Esophagus (tissue), 2 donors: Measurements from ENCODE around the gene PEX11B. TPM values are rescaled to one million over a fixed set of nuclear protein-coding genes. Genes with fewer than 3 reads are reported as not detected.

Source experiments
- H3K27ac ChIP-seq, 2 donors: one replicate each; pipeline ENCODE4 v1.5.1; 2013; ENCODE audit warnings: low read depth in 2 of 2, mild to moderate bottlenecking in 2 of 2, inconsistent platforms in 1 of 2, low read length in 1 of 2, moderate library complexity in 1 of 2
- H3K27me3 ChIP-seq, 2 donors: one replicate each; pipeline ENCODE4 v1.6.1; 2013; ENCODE audit warnings: low read length in 2 of 2, control low read depth in 1 of 2, mild to moderate bottlenecking in 1 of 2; ENCODE audit not compliant: insufficient read depth in 2 of 2, control insufficient read depth in 1 of 2
- H3K36me3 ChIP-seq, 2 donors: one replicate each; pipeline ENCODE4 v1.6.1; 2013; ENCODE audit warnings: low read length in 1 of 2; ENCODE audit not compliant: control insufficient read depth in 2 of 2, insufficient read depth in 2 of 2
- H3K4me1 ChIP-seq, 2 donors: one replicate each; pipeline ENCODE4 v1.6.1; 2013; ENCODE audit warnings: low read length in 1 of 2; ENCODE audit not compliant: control insufficient read depth in 2 of 2, insufficient read depth in 2 of 2
- H3K4me3 ChIP-seq, 2 donors: one replicate each; pipeline ENCODE4 v1.5.1; 2013; ENCODE audit warnings: low read length in 2 of 2, mild to moderate bottlenecking in 2 of 2, low read depth in 1 of 2, moderate library complexity in 1 of 2
- H3K9me3 ChIP-seq, 2 donors: one replicate each; pipeline ENCODE4 v1.6.1; 2013; ENCODE audit warnings: mild to moderate bottlenecking in 2 of 2, low read depth in 1 of 2, low read length in 1 of 2, moderate library complexity in 1 of 2; ENCODE audit not compliant: control insufficient read depth in 2 of 2, insufficient read depth in 1 of 2
- WGBS, 2 donors: extraction: QIAGEN DNeasy Blood & Tissue Kit; methylation state at CpG; one replicate each; pipeline ENCODE4 v1.1.7; 2013; 5-methylcytosine and 5-hydroxymethylcytosine counted together
- polyA plus RNA-seq, 2 donors: library from polyadenylated mRNA; stranded (reverse); fragments of 200-250 nt; gene quantifications; one replicate each; pipeline ENCODE4 v1.2.3, GENCODE V29; 2013
- donor health status: healthy with polysubstance abuse.
- donor health status: Bipolar disorder and iron deficiency.

Gene PEX11B, protein sequence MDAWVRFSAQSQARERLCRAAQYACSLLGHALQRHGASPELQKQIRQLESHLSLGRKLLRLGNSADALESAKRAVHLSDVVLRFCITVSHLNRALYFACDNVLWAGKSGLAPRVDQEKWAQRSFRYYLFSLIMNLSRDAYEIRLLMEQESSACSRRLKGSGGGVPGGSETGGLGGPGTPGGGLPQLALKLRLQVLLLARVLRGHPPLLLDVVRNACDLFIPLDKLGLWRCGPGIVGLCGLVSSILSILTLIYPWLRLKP
- 10 to 100 TPM; 19.3 to 26.4 TPM for polyA plus RNA-seq

GRCh38 chr1:145918144-145918991 lies at the start of gene PEX11B:
Gene PEX11B (minus strand): TSS chr1:145918717. CDS start chr1:145918688, 29 bp downstream.
- WGBS, 2 donors = 0% methylated on average over 47 to 51 of the region's 51 CpGs
- no peaks in the 10 kb centered on the region for H3K36me3 ChIP-seq

DNA sequence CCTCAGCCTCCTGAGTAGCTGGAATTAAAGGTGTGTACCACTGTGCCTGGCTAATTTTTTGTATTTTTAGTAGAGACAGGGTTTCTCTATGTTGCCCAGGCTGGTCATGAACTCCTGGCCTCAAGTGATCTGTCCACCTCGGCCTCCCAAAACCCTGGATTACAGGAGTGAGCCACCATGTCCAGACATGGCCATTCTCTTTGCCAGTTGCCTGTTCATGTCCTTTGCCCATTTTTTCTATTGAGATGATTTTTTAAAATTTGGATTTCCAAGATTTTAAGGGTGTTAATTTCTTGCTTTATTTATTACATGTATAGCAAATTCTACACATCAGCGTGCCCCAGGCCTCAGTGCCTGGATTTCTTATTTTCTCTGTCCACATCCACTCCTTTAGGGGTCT lies 48.8 kb upstream of the PEX11B start:
- no peaks in the 10 kb centered on the region for H3K27me3 ChIP-seq
- WGBS, 2 donors = 95 to 100% methylated on average over 2 of the region's 2 CpGs

More at GRCh38 chr1:145918144-145918991, at the start of gene PEX11B:
- H3K27ac ChIP-seq = peak within 1 kb of the TSS; percentile 87 to 91
- H3K9me3 ChIP-seq = no peaks in the 10 kb centered on the region
- H3K4me1 ChIP-seq = peaks cover 0 to 16% of the 10 kb centered on the region in 2 donors
- peak within 1 kb of the TSS; percentile 93 to 95 for H3K4me3 ChIP-seq
- no peaks in the 10 kb centered on the region for H3K27me3 ChIP-seq

DNA sequence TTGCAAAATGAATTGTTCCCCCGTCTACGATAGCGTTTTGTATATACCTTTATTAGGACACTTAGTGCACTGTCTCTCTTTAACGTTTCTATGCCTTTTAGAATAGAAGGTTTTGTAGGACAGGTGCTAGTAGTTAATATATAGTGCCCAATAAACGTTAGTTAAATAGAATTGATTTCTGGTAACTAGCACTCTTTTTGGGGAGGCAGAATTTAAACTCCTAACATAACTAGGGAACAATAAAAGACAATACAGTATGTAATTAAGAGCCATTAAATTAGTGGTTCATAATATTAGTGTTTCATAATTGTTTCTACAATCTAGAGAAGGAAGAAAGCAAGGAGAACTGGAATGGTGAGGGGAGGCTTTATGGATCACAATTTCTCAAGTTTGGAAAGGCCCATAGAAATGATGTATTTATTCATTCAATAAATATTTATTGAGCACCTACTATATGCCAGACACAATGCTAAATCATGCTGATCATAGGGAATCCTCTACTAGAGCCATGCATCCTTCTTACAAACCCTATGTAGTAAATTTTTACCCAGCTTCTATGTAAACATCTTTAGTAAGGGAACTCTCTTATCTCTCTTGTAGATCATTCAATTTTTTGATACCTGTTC lies 46.7 kb upstream of the PEX11B start:
- H3K4me1 ChIP-seq = peaks cover 7 to 21% of the 10 kb centered on the region in 2 donors
- H3K4me3 ChIP-seq = peak overlapping the region; percentile 64 to 74
- peaks cover 0 to 3% of the 10 kb centered on the region in 2 donors for H3K36me3 ChIP-seq
- H3K9me3 ChIP-seq = no peaks in the 10 kb centered on the region
- 0 to 1% methylated on average over 5 of the region's 5 CpGs for WGBS, 2 donors
- peak overlapping the region; percentile 88 to 98 for H3K27ac ChIP-seq
- no peaks in the 10 kb centered on the region for H3K27me3 ChIP-seq

More for the DNA sequence above, 48.8 kb upstream of the PEX11B start:
- H3K27ac ChIP-seq = no peak overlapping the region
- no peak overlapping the region for H3K4me3 ChIP-seq
- H3K4me1 ChIP-seq = peaks cover 0 to 5% of the 10 kb centered on the region in 2 donors
- no peaks in the 10 kb centered on the region for H3K9me3 ChIP-seq
- H3K36me3 ChIP-seq = peaks cover 0 to 3% of the 10 kb centered on the region in 2 donors

DNA sequence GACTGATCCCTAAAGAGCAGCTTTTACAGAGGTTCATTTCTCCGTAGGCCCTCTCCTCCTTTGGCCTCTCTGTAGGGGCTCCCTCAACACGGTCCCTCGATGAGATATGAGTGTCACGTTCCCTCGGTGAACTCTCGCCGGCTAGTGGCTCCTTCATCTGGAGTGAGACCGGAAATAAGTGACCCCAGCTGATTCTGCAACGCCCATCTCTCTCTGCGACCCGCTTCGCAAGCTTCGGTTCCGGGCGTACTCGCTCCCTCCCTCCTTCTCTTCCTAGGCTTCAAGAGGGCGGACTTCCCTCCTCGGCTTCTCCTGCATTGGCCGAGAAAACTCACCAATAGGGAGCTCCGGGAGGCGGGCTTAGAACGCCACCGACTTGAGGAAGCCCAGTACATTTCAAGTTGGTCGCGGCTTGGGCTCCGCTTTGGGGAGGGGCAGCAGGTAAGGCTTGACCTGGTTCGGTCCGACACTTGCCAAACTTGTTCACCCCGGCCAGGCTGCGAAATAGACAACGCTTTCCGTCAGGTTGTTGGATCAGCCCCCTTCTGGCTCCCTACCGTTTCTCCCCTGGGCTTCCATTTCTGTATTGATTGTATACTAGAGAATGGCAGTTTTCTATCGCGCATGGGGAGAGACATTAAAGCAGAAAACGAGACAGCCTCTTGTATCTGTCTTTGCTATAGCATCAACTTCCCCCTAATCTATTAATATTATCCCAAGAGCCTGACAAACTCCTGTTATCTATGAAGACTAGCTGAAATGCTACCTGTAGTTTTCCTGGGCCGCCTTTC lies 46.0 kb upstream of the PEX11B start, which contains the start of the genes ANKRD34A and POLR3GL:
TSS of gene ANKRD34A (minus strand) at position 248 of the 791 bp plus-strand sequence. CDS start 2,816 bp downstream, outside the sequence.
TSS of gene POLR3GL (plus strand) at position 363 of the 791 bp plus-strand sequence. CDS start 10,176 bp downstream, outside the sequence.
- Histone ChIP-seq H3K27me3 (no peaks in the 10 kb centered on the region), H3K4me3 (peak within 1 kb of the TSS; percentile 64 to 74), H3K9me3 (no peaks in the 10 kb centered on the region), H3K4me1 (peaks cover 7 to 23% of the 10 kb centered on the region in 2 donors), H3K27ac (peak within 1 kb of the TSS; percentile 88 to 98), H3K36me3 (peaks cover 0 to 3% of the 10 kb centered on the region in 2 donors)
- WGBS, 2 donors = 0 to 1% methylated on average over 37 of the region's 37 CpGs

DNA sequence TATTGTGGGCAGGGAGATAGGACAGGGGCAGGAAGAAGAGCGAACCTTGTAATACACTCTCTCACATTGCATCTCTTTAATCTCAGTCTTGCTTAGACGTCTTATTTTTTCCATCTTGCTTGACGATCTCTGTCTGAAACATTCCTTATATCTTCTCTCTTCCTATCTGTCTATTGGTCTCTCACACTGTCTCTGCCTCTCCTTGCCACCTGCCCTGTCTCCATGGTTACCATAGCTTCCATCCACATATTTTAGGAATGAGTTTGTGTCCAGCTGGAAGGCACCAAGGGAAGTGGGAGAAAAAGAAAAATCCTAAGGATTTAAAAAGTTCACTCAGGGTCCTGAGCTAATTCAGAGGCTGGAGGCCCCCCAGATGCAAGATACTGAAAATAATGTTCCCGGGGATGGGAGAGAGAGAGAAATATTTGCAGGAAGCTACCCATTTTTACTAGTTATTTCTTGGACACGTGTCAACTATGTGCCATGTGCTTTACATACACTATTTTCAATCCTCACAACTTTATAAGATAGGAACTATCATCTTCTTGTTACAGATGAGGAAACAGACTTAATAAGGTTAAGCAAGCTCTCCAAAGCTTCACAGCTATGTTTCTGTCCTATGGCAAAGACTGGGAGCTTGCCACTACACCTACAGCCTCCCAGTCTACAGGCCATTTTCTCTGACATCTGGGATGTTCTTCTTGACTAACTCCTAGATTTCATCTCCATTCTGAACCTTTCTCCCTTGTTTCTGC lies 44.9 kb upstream of the PEX11B start:
- Histone ChIP-seq H3K27ac (peak overlapping the region; percentile 87 to 98), H3K9me3 (no peaks in the 10 kb centered on the region), H3K4me3 (peak overlapping the region; percentile 64 to 74), H3K27me3 (no peaks in the 10 kb centered on the region), H3K4me1 (peaks cover 7 to 23% of the 10 kb centered on the region in 2 donors), H3K36me3 (peaks cover 0 to 3% of the 10 kb centered on the region in 2 donors)
- whole genome bisulfite sequencing, 2 donors = 37 to 39% methylated on average over 5 of the region's 5 CpGs

- Histone ChIP-seq H3K4me1 (peaks cover 7 to 23% of the 10 kb centered on the region in 2 donors), H3K27ac (peak overlapping the region; percentile 65 to 91), H3K36me3 (peaks cover 0 to under 1% of the 10 kb centered on the region in 2 donors), H3K27me3 (no peaks in the 10 kb centered on the region), H3K4me3 (peak overlapping the region; percentile 44 to 47), H3K9me3 (no peaks in the 10 kb centered on the region)
- 4 to 5% methylated on average over 26 to 29 of the region's 36 CpGs for WGBS, 2 donors
Observed at GRCh38 chr1:145962157-145963102, 43.9 kb upstream of the PEX11B start.

GRCh38 chr1:145961425-145962156 lies 43.1 kb upstream of the PEX11B start:
- Histone ChIP-seq H3K27me3 (no peaks in the 10 kb centered on the region), H3K27ac (peak overlapping the region; percentile 63 to 91), H3K4me1 (peaks cover 7 to 23% of the 10 kb centered on the region in 2 donors), H3K36me3 (no peaks in the 10 kb centered on the region), H3K4me3 (peak overlapping the region; percentile 44 to 47), H3K9me3 (no peaks in the 10 kb centered on the region)
- 1% methylated on average over 57 of the region's 57 CpGs for WGBS, 2 donors
